ENCODE results near the gene MBOAT2. TPM values are rescaled to one million over a fixed set of nuclear protein-coding genes. Genes with fewer than 3 reads are reported as not detected.

The MBOAT2 gene
- total RNA-seq, 1 donor from 2014 or later: 4.9 TPM

DNA sequence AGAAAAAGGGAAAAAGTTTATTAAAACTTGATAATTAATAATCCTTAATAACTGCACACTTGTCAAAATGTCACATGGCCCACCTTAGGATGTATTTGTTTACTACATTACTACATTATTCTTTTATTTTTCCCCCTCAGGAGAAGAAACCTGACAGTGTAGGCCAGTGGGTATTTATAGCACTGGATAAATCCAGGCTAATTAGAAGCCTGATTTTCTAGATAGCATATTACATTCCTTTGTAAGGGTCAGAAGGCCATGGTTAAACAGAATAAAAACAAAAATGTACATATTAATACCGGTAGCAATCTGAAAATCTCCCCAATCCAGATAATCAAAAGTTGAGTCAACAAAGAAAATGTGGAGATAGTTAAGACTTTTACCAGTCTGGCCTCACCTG lies 144.6 kb downstream of the MBOAT2 start:
- DNase-seq (ENCODE audit: low read depth, low spot score): no peak

- DNase-seq (ENCODE audit: low read depth, low spot score): no peak
Observed at GRCh38 chr2:8858264-8858663, 145.2 kb downstream of the MBOAT2 start.

DNA sequence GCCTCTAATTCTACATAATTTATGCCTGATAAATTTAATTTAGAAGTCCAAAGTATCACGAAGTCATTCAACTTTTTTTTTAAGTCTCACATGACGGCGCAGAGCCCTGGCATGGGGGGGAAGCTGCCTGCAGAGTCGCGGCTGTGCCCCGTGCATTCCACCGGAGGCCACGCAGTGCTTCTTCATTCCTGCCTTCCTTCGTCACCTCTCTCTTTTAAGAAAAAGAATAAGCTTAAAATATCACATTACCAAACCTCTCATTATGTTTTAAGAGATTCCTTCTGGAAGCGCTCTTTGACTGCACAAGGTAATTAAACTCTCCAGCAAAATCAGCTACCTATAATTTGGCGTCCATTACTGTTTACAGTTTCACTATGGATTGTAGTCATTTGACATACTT lies 145.8 kb downstream of the MBOAT2 start:
- DNase-seq (ENCODE audit: low read depth, low spot score): no peak

GRCh38 chr2:8856176-8856575 lies 147.3 kb downstream of the MBOAT2 start:
- DNase-seq (ENCODE audit: low read depth, low spot score): no peak

DNA sequence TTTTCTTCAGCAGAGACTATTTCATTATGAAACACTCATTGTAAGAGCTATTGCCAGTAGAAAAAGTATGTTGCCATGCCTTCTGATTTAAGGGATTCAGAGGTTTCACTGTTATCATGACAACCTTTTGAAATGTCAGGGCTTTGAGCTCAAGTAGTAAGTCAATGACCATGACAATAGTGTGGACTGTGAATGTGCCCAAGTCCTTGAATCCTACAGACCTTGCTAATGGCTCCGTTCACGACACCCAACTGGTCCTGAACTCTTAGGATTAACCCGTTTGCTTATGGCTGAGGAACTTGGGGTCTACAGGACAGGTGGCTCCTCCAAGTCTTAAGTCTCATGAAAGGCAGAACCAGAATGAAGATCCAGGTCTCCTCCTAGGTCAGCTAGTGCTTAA lies 148.5 kb downstream of the MBOAT2 start:
- no peak for DNase-seq (ENCODE audit: low read depth, low spot score)

DNA sequence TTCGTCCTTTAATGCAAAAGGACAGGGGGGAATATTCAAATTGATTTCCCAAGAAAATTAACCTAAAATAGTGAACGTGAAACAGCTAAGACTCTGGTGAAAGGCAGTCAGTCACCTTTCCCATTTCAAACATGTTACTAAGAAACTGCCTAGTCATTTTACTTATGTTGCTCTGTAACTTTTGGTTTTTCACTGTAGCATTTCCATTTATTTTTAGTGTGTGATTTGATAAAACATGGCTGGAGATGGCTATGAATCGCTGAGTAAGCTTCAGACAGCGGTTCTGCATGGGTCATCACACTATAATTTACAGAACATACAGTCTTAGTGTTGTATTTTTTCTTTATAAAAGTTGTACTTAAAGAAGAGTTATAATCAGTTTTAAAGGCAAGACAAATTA lies 150.1 kb downstream of the MBOAT2 start:
- DNase-seq (ENCODE audit: low read depth, low spot score): no peak

GRCh38 chr2:8851811-8852560 lies 151.5 kb downstream of the MBOAT2 start:
- DNase-seq (ENCODE audit: low read depth, low spot score): no peak

DNA sequence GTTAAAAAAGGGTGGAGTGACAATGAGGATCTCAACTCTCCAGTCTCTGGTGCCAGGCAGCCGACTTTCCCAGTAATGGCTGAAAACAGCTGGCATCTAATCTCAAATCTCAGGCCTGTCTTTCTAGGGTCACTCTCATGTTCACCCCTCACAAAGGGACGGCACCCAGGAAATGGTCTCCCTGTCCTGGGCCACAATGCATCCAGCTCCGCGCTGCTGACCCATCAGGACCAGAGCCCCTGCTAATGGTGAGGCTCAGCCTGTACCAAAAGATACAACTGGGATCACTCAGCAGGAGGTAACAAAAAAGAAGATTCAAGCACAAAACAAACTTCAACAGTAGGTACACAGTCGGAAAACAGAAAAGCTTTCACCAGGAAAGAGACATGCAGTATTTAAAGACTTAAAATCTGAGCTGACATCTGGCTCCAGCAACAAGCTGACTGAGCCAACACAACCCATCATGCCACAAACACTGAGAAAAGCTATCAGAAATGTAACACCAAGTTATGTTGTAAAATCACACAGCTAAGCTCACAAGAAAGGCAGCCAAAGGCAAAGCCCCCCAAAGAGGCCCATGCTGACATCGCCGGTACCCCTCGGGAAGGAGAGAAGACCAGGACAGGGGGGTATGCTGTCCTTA lies 152.5 kb downstream of the MBOAT2 start:
- no peak for DNase-seq (ENCODE audit: low read depth, low spot score)

DNA sequence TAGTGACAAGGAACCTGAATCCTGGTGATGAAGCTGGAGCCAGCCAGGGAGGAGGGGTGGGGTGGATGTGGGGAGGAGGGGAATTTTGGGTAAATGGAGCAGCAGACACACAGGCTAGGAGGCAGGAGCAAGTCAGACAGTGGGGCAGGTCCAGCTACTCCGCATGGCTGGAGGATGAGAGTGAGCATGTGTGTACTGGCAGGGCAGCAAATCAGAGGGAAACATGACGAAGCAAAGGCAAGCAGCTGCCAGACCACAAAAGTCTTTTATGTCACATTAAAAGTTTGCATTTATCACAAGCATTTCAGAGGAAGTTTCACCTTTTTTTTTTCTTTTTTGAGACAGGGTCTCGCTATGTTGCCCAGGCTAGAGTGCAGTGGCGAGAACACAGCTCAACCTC lies 154.2 kb downstream of the MBOAT2 start:
- no peak for DNase-seq (ENCODE audit: low read depth, low spot score)

DNA sequence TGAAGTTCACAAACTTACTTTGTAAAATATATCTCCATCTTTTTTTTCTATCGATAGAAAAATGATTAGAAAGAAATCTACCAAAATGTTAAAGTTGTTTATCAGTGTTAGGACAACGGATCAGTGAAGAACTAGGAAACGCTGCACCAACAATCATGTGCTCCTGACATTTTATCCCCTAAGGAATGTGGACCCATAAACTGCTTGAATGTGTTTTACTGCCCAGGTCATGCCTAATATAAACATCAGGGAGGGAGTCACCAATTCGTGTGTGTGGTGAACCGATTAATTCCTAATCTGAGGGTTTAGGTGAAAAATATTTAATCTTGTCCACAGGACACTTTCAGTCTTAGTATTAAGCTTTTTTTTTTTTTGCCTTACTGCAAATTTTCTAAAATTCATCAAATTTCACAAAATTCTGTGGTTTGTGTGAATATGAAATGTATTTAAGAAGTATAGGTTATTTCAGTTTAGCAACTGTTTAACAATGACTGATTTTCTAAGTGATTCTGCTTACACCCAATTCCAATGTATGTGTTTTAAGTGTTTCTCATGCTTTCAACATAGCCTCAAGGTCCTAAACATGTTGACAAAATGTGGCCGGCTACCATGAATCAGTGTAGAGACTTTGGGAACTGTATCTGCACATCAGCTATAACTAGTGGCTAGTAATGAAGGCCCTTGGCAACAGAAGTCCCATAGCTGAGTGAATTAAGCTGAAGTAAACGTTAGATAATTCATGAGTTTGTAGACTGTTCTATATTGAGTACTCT lies 155.0 kb downstream of the MBOAT2 start:
- DNase-seq (ENCODE audit: low read depth, low spot score): no peak

GRCh38 chr2:8847400-8847799 lies 156.1 kb downstream of the MBOAT2 start:
- no peak for DNase-seq (ENCODE audit: low read depth, low spot score)

GRCh38 chr2:8841932-8842331 lies 161.6 kb downstream of the MBOAT2 start:
- DNase-seq (ENCODE audit: low read depth, low spot score): no peak

- DNase-seq (ENCODE audit: low read depth, low spot score): no peak
Observed at GRCh38 chr2:8840475-8841091, 162.9 kb downstream of the MBOAT2 start.

DNA sequence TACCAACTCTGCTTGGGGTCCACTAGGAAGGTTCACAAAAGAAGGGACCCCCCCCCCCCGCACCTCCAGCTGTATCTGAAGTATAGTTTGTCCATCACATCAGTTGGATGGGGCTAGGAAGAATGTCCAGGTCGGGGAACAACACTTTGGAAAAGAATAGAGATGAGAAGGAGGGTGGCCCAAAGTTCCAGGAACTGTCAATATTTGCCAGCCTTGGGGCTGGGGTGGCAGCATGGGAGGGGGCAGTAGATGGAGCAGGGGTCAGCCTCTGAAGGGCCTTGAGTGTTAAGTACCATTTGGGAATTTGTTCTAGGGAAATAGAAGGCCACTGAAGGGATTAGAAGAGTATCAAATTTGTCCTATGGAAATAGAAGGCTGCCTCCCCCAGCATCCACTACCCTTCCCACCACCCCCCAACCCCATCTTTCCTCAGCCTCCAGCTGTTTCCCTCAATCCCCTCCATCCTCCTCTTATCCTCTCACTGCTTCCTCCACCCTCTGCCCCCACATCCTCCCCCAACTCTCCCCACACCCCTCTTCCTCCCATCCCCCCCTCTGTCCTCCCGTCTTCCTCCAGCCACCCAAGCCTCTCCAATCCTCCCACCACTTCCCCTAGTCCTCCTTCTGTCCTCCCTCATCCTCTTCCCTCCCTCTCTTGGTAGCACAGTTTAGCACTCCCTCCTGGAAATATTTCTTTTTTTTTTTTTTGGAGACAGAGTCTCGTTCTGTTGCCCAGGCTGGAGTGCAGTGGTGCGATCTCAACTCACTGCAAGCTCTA lies 164.1 kb downstream of the MBOAT2 start:
- DNase-seq (ENCODE audit: low read depth, low spot score): no peak

DNA sequence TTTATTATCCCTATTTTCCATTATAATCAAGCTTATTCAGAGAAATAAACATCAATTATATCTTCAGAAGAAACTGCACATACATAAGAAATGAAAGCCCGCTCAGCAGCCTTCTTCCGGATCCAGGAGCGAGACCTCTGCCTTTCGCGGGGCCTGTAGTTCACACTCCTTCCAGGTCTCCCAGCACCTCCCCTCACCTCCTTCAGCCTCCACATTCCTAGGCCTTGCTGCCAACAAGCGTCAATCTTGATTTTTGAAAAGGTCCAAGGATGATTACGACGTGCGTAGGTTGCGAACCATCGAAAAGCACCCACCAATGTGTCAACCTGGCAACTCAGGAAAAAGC lies 165.7 kb downstream of the MBOAT2 start:
- DNase-seq (ENCODE audit: low read depth, low spot score): no peak

- peak; percentile 29 for DNase-seq (ENCODE audit: low read depth, low spot score)
Observed at GRCh38 chr2:8836971-8837794, 166.3 kb downstream of the MBOAT2 start, which contains the start of gene KIDINS220. KIDINS220 (minus strand) TSS chr2:8837613; CDS start chr2:8827093, 10,520 bp downstream.

- no peak for DNase-seq (ENCODE audit: low read depth, low spot score)
Observed at GRCh38 chr2:8835279-8835678, 168.2 kb downstream of the MBOAT2 start.

DNA sequence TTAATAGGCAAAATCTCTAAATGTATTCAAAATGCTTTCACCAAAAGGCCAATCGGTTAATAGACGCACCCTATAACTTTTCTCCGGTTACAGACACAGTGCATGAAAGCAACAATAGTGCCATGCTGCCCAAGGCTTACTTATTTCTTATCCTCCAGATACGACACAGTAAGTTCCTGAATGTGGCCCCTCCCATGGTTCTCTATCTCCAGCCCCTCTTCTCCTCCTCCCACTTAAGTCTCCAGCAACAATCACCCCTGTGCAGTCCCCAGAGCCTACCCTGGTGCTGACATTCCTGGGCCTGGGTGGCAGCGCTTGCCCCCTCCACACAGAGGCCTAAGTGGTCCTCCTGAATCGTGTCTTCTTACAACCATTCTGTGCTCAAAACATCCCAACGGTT lies 169.6 kb downstream of the MBOAT2 start:
- no peak for DNase-seq (ENCODE audit: low read depth, low spot score)

DNA sequence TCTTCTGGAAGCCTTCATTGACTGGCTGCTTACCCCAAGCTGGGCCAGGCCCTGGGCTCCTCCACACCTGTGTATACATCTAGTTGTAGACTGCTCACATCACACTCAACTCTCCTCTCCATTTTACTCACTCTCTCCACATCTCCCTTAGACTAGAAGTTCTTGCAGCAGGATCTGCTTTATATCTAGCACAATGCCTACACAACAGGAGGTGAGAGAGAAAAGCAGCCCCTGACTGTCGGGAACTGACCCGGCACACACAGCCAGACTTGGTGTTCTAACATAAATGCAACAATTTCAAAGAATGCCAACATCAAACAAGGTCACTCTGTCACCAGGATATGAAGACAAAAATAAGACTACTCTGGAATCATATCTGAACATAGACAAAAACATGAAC lies 172.0 kb downstream of the MBOAT2 start:
- DNase-seq (ENCODE audit: low read depth, low spot score): no peak

GRCh38 chr2:8827729-8828128 lies 175.8 kb downstream of the MBOAT2 start:
- DNase-seq (ENCODE audit: low read depth, low spot score): no peak
